Measurements from ENCODE around the gene SHISAL2B.

GRCh38 chr5:64646169-64646568, 44.1 kb upstream of the SHISAL2B start:
- TF ChIP-seq CTCF (IDR thresholded peaks at IDR 0.05) (no peak), POLR2A (IDR thresholded peaks at IDR 0.05) (no peak)

Measured in Peyer's patch (tissue), 4 donors.